ENCODE results near the gene UBR4.

DNA sequence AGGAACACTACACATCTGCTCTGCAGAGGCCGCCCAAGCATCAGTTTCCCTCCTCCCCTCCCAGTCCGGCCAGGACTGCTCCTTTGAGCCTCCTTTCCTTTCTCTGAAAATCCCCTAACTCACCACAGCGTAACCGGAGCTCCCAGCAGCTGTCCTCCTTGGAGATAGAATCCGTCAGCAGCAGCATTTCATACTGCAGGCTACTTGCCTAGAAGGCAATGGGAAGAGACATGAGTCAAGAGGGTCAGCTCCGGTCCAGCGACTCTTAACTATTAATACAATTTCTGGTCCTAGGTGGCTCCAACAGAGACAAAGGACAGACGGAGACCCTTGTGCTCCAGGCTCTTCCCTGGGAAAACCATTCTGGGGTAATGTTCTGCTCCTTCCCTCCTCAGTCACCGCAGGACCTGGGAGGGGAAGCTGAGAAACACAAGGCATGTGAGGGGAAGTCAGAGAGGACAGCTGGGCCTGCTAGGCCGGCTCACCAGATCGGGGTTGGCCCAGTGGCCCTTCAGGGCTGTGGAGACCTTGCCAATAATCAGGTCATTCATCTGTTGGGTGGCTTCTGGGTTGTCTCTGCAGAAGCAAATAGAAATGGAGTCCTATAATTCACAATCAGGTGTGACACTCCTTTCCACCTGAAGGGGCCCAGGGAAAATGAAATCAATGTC, 99.7 kb downstream of the UBR4 start:
- TF ChIP-seq, protein P1, sequence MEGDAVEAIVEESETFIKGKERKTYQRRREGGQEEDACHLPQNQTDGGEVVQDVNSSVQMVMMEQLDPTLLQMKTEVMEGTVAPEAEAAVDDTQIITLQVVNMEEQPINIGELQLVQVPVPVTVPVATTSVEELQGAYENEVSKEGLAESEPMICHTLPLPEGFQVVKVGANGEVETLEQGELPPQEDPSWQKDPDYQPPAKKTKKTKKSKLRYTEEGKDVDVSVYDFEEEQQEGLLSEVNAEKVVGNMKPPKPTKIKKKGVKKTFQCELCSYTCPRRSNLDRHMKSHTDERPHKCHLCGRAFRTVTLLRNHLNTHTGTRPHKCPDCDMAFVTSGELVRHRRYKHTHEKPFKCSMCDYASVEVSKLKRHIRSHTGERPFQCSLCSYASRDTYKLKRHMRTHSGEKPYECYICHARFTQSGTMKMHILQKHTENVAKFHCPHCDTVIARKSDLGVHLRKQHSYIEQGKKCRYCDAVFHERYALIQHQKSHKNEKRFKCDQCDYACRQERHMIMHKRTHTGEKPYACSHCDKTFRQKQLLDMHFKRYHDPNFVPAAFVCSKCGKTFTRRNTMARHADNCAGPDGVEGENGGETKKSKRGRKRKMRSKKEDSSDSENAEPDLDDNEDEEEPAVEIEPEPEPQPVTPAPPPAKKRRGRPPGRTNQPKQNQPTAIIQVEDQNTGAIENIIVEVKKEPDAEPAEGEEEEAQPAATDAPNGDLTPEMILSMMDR (IDR thresholded peaks at IDR 0.05), result no peak
- no peak for TF ChIP-seq POLR2A (IDR thresholded peaks at IDR 0.05)
